Measurements from ENCODE around the gene RNF214. TPM values are rescaled to one million over a fixed set of nuclear protein-coding genes. Genes with fewer than 3 reads are reported as not detected.

RNF214 gene
- total and polyA plus RNA-seq, 2 of the 13 experiments (the other 11 are each of a cell fraction or from before 2014, with no cell fraction given): 10.7 to 12.6 TPM

DNA sequence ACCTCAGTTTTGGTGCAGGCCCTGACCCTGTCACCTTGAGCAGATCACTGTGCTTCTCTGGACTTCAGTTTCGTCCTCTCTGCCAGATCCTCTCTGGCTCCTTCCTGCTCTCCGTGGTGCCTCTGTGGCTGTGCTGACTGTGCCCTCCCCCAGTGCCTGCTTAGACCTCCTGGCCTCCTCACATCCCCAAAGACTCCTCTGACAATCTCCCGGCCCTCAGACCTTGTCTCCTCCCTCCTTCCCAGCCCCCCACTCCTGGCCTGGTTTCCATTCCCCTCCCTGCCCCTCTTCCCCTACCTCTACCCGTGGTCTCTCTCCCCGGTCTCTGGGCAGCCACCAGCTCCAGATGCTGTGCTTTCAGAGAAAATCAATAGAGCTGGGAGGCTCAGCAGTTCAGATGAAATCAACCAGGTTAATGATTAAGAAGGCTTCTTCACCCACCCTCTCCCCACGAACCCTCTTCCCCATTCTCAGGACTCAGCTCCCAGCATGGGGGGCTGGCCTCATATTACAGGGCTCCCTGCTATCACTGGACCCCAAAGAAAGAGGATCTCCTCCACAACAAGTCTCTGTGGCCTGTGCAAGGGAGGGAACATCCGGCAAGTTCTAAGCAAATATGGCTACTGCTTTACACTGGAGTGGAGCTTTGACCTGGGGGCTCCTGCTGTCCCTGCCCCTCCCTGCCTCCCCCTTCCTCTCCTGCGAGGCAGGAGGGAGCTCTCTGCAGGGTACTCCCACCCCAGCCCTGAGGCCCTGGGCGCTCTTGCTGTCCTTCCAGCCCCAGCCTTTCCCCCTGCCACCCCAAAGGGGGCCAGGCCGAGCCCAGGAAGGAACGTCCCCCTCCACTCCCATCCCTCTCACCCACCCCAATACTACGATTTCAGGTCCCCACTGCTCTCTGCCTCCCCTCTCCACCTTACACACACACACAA lies 67.1 kb downstream of the RNF214 start (continued):
- TF ChIP-seq ZBTB40 (IDR thresholded peaks at IDR 0.05): no peak
- no peak; the same call in 1 of the 2 replicates for TF ChIP-seq ZBTB40 (CRISPR knock-in tag; IDR thresholded peaks at IDR 0.05)
- 0 out of 2 replicates have a peak, but pooled peaks have one; percentile 4 for TF ChIP-seq TBX2 (CRISPR knock-in tag; IDR thresholded peaks at IDR 0.05; ENCODE audit: borderline replicate concordance)
- TF ChIP-seq ZNF841 (CRISPR knock-in tag; IDR thresholded peaks at IDR 0.05; ENCODE audit: borderline replicate concordance): no peak
- TF ChIP-seq, protein P1, sequence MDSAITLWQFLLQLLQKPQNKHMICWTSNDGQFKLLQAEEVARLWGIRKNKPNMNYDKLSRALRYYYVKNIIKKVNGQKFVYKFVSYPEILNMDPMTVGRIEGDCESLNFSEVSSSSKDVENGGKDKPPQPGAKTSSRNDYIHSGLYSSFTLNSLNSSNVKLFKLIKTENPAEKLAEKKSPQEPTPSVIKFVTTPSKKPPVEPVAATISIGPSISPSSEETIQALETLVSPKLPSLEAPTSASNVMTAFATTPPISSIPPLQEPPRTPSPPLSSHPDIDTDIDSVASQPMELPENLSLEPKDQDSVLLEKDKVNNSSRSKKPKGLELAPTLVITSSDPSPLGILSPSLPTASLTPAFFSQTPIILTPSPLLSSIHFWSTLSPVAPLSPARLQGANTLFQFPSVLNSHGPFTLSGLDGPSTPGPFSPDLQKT (CRISPR knock-in tag; IDR thresholded peaks at IDR 0.05; ENCODE audit: borderline replicate concordance): no peak
- no peak for TF ChIP-seq ZKSCAN1 (IDR thresholded peaks at IDR 0.05; ENCODE audit: low read length)
- no peak for TF ChIP-seq ZNF781 (CRISPR knock-in tag; IDR thresholded peaks at IDR 0.05; ENCODE audit: borderline replicate concordance, not compliant biosample characterization)
- peak; percentile 96 for TF ChIP-seq BCL6 (CRISPR knock-in tag; IDR thresholded peaks at IDR 0.05)
- 0 out of 2 replicates have a peak, but pooled peaks have one; percentile 6 for TF ChIP-seq MIXL1 (CRISPR knock-in tag; IDR thresholded peaks at IDR 0.05)
- TF ChIP-seq FLYWCH1 (CRISPR knock-in tag; IDR thresholded peaks at IDR 0.05): no peak
- no peak for TF ChIP-seq ZFP36L2 (CRISPR knock-in tag; IDR thresholded peaks at IDR 0.05)
- TF ChIP-seq ZNF350 (CRISPR knock-in tag; IDR thresholded peaks at IDR 0.05; ENCODE audit: borderline replicate concordance, low read depth): peak; percentile 44; the same call in 1 of the 2 replicates
- TF ChIP-seq, protein P2, sequence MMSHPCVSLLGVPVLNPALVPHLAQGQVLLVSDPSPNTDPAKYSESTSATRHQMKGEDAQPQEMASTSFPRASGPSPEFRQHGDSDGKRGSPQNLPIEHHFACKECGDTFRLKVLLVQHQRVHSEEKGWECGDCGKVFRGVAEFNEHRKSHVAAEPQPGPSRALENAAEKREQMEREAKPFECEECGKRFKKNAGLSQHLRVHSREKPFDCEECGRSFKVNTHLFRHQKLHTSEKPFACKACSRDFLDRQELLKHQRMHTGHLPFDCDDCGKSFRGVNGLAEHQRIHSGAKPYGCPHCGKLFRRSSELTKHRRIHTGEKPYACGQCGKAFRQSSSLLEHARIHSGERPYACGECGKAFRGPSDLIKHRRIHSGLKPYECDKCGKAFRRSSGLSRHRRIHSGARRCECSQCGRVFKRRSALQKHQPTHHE (CRISPR knock-in tag; IDR thresholded peaks at IDR 0.05; ENCODE audit: borderline replicate concordance): no peak
- TF ChIP-seq, protein P3, sequence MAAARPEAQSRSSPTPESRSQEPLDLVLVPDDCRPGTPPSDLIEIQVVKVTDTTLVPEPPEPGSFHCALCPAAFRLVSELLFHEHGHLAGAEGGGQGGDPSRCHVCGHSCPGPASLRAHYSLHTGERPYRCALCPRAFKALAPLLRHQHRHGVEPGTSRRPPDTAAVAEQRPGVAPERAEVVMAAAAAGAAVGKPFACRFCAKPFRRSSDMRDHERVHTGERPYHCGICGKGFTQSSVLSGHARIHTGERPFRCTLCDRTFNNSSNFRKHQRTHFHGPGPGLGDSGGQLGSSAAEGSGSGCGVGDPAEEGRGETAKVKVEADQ (CRISPR knock-in tag; IDR thresholded peaks at IDR 0.05; ENCODE audit: borderline replicate concordance): no peak
- TF ChIP-seq CBFB (CRISPR knock-in tag; IDR thresholded peaks at IDR 0.05): no peak
- no peak for TF ChIP-seq ZNF12 (CRISPR knock-in tag; IDR thresholded peaks at IDR 0.05)
- no peak for TF ChIP-seq ZNF17 (CRISPR knock-in tag; IDR thresholded peaks at IDR 0.05)

All from HepG2 (cell line).